Activated CD8-positive, alpha-beta memory T cell treated with anti-CD3 and anti-CD28 coated beads, Interleukin-2, amount 50 U/mL, for 48 hours (primary cell): Measurements from ENCODE around the gene TMEM52.

Experiments
- DNase-seq: peaks from one replicate; pipeline ENCODE4 v3.0.0-alpha.2; 2020

TMEM52 gene

DNA sequence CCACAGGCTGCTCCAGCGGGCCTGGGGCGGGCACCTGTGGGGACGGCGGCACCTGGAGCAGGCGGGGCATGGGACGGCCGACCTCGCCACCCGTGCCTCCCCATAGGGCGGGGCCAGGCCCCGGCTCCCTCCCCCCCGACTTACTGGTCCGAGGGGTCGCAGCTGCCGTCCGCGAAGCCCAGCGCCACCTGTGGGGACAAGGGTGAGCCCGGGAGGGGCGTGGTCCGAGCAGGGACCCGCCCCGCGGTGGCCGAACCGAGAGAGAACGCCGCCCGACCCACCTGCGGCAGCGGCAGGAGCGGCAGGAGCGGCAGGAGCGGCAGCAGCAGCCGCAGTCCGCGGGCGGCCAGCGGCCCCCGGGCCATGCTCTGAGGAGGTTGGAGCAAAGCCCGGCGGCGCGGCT, at the start of gene TMEM52:
TMEM52 (minus strand) TSS at position 379 of the 403 bp plus-strand sequence; CDS start at position 365, 14 bp downstream.
- DNase-seq, result no peak

GRCh38 chr1:1967879-1968278, 48.8 kb upstream of the TMEM52 start:
- no peak for DNase-seq

DNA sequence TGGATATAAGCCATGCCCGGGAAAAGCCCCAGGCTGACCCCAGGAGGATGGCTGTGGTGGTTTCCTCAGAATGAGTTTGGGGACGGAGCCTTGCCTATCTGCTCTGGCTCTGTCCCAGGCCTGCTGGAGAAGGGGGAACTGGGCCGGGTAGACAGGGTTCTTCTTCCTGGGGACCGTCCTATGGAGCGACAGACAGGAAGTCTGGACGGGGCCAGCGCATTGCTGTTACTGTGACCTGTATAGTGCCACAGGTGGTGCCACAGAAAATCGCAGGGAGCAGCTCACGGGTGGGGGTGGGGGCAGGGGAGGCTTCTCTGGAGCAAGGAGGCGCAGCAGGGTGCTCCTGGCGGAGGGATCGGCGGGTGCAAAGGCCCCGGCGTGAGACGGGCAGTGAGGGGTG, 48.1 kb upstream of the TMEM52 start:
- DNase-seq, result no peak

DNA sequence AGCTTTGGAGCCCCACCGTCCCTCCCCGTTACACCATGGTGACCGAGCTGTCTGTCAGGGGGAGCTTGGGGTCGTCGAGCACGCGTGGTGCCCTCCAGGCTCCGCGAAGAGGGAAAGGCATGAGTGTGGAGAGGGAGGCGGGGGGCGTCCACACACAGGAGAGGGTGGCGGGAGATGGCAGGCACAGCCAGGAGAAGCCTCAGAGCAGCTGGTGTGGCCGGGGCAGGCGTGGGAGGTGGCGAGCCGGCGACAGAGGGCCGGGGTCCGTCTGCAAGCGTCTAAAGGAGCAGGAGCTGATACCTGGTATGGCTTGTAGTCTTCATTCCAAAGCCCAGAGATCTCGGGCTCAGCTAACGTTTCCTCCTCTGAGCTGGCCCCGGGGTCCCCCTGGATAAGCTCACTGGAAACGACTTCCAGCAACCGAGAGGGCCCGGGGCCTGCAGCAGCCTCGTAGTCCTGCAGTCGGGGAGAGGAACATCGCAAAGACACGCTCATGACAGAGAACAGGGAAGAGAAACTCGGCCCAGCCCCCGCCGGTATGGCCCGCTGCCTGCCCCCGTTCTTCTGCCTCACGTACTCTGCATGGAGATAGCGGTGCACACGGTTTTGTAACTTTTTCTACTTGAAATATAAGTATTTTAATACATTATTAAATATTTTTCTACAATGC, 47.1 kb upstream of the TMEM52 start:
- DNase-seq, result no peak

DNA sequence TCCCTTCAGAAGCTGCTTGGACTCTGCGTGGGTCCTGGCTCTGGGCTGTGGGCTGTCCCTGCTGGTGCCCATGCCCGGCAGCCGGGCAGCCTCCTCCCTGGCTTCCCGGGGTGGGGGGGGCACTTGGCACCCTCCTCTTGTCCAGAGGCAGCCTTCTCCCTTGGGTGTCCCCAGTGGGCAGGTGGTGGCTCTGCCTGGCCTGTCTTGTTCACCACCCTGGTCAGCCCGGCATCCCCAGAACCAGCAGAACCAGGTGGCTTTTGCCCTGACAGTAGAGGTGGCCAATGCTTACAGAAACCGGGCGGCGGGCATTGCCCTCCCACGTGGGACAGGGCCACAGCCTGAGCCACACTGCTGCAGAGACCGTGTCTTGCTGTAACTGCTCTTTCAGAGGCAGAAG, 46.5 kb upstream of the TMEM52 start:
- no peak for DNase-seq

GRCh38 chr1:1964811-1965210, 45.7 kb upstream of the TMEM52 start:
- no peak for DNase-seq

DNA sequence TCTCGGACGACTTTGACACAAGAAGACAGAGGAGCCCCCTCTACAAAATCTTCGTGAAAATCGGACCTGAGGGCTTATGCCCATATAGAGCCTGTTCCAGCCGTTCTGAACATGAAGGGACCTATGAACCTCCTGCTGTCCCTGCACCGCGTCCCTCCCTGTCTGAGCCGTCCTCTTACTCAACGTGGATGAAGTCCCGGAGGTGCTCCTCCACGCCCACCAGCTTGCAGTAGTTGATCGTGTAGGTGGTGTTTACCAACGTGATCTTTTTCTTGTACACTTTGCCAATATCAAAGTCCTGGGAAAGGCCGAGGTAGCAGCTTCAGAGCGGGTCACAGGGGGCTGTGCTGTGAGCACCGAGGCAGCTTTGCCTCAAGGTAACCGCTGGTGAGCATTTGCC, 44.5 kb upstream of the TMEM52 start:
- no peak for DNase-seq

DNA sequence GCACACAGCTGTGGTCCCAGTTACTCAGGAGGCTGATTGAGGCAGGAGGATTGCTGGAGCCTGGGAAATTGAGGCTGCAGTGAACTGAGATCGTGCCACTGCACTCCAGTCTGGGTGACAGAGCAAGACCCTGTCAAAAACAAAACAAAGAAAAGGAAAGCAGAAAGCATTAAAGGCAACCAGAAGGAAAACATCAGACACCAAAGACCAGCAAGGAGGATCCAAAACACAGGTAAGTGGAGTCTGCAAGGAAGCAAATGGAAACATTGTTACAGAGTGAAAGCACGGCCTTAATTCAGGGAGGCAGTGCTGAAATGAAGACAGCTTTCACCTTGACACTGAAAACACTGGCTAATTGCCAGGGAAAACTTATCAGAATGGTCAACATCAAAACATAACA, 43.7 kb upstream of the TMEM52 start:
- no peak for DNase-seq

DNA sequence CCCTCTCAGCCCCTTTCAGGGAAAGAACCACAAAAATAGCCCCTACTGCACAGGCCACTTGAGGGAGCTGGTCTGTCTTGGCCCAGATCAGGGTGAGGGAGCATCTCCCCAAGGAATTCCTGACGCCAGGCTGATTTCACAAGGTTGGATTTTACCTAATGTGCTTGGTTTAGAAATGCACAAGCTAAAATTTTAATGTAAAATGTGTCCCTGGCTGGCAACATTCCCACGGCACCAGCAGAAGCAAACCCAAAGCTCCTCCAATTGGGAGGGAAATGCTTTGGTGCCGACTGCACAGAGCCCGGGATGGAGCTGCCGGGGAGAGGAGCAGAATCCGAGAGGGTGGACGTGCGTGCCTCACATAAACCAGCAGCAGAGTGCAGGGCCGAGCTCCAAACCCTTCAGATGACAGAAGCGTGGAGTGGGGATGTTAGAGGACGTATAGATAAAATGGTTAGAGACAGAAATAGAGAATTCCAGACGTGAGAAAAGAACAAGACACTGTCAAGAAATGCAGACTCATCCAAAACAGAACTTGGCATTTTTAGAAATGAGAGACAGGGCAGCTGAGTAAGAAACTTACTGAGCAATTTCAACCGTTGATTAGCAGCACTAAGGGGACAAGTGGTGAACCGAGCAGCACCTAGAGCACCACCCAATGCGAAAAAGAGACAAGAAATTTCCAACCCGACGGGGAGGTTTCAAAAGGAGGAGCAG, 41.6 kb upstream of the TMEM52 start:
- no peak for DNase-seq

DNA sequence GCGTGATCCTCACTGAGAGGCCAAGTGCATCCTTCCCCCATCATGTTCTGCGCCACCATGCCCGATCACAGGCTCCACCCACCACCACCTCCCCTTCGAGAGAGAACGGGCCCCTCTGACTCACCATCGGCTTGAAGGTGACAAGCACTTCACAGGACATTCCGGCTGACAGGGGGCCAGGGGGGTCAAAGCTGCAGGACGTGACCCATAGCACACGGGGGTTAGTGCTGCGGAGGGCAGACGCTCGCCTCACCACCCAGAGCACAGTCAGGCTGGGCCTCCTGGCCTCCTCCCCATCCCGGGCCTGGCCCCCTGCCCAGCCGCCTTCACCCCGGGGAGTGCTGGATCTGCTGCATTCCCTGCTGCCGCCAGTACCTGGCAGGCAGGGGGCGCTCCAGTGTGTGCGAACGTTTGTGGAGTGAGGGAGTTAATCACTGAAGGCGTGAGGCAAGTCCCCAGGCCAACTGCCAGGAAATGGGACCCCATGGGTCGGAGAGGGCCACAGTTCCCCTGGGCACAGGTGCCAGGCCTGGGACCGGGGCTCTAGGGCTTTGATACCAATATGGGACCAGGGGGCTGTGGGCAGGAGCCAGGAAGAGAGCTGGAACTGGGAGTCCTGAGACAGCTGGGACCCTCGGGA, 40.9 kb upstream of the TMEM52 start:
- peak; percentile 95 for DNase-seq

GRCh38 chr1:1959459-1959839, 40.4 kb upstream of the TMEM52 start:
- DNase-seq, result no peak

GRCh38 chr1:1958071-1958541, 39.0 kb upstream of the TMEM52 start:
- no peak for DNase-seq

- DNase-seq, result no peak
Observed at GRCh38 chr1:1957533-1957961, 38.5 kb upstream of the TMEM52 start.

GRCh38 chr1:1956586-1957532, 37.8 kb upstream of the TMEM52 start:
- no peak for DNase-seq

DNA sequence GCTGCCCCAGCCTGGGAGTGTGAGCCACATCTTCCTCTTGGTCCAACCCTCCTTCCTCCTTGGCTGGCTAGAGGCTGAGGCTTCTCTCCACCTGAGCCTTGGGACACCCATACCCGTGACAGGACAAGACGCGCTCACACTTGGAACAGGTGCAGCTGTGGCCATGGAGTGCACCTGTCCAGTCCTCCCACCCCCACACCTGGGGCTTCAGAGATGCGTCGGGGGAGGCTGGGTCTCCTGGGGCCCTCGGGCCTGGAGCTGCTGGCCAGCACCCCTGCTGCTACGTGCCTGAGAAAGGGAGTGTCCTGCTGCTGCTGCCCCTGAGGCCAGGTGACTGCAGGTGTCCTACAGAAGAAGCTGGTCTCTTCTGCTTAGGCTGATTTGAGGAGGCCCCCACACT, 37.0 kb upstream of the TMEM52 start:
- DNase-seq, result no peak

DNA sequence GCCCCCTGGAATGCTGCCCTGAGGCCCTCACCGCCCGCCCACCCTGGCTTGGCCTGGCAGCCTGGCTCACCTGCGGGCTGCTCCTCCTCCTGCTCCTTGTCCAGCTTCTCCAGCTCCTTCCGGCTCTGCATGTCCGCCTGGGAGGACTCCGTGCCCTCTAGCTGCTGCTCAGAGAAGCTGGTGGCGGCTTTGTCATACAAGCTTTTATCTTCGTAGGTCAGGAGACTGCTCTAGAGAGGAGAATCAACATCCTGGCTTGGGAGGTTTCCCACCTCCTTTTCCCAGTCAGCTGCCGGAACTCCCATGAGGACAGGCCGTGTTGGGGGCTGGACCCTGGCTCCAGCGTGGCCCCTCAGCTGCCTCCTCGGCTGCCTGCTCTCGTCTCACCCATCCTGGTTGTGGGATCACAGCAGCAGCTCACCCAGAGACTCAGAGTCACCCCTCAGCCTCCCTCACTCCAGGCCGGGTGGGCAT, 36.6 kb upstream of the TMEM52 start:
- no peak for DNase-seq

- DNase-seq, result peak; percentile 60
Observed at GRCh38 chr1:1954831-1955441, 35.9 kb upstream of the TMEM52 start.

- no peak for DNase-seq
Observed at GRCh38 chr1:1954015-1954414, 34.9 kb upstream of the TMEM52 start.

DNA sequence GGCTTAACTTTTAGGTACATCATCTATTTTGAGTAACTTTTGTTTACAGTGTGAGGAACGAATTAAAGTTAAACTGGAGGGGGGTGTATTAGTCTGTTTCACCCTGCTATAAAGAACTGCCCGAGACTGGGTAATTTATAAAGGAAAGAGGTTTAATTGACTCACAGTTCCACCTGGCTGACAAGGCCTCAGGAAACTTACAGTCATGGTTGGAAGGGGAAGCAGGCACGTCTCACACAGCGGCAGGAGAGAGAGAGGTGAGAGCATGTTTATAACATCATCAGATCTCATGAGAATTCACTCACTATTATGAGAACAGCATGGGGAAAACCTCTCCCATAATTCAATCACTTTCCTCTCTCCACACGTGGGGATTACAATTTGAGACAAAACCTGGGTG, 31.9 kb upstream of the TMEM52 start:
- DNase-seq, result no peak

DNA sequence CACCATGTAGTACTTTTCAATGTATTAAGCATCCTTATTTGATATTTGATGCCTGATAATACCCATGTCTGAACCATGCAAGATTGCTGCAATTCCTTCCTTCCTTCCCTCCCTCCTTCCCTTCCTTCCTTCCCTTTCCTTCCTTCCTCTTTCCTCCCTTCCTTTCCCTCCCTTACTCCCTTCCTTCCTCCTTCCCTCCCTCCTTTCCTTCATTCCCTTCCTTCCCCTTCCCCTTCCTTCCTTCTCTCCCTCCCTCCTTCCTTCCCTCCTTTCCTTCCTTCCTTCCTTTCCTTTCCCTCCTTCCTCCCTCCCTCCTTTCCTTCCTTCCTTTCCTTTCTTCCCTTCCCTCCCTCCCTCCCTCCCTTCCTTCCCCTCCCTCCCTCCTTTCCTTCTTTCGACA, 29.7 kb upstream of the TMEM52 start:
- no peak for DNase-seq

GRCh38 chr1:1947493-1947892, 28.4 kb upstream of the TMEM52 start:
- no peak for DNase-seq

- no peak for DNase-seq
Observed at GRCh38 chr1:1946540-1946939, 27.5 kb upstream of the TMEM52 start.
